GM23338 (cell line): ENCODE measurements around the gene MSL1.

Source experiments
- EZH2phosphoT487 ChIP-seq: fragments of 200-600 bp; sonication (generic); IDR thresholded peaks from one replicate; pipeline ENCODE4 v1.8.1; 2018; ENCODE audit warnings: antibody characterized with exemption; ENCODE audit not compliant: unreplicated experiment
- POLR2AphosphoS5 ChIP-seq: IDR thresholded peaks from 2 replicates; pipeline ENCODE4 v1.6.1; 2016; ENCODE audit warnings: antibody characterized with exemption, low read depth
- REST ChIP-seq: IDR thresholded peaks from one replicate; pipeline ENCODE4 v1.6.1; 2018; ENCODE audit warnings: antibody characterized with exemption; ENCODE audit not compliant: unreplicated experiment
- TF ChIP-seq, protein P1 (sequence below), 2 experiments: fragments of 200-600 bp in 1 of 2; sonication (generic) in 1 of 2; conservative IDR thresholded peaks; 2 replicates each; pipeline versions ENCODE4 v1.5.1 to v1.6.1; 2016 to 2017; ENCODE audit warnings: antibody characterized with exemption in 2 of 2, low read depth in 2 of 2, mild to moderate bottlenecking in 2 of 2, moderate library complexity in 1 of 2

- TF ChIP-seq POLR2AphosphoS5 (no peak), REST (no peak), EZH2phosphoT487 (no peak)
- TF ChIP-seq, protein P1, sequence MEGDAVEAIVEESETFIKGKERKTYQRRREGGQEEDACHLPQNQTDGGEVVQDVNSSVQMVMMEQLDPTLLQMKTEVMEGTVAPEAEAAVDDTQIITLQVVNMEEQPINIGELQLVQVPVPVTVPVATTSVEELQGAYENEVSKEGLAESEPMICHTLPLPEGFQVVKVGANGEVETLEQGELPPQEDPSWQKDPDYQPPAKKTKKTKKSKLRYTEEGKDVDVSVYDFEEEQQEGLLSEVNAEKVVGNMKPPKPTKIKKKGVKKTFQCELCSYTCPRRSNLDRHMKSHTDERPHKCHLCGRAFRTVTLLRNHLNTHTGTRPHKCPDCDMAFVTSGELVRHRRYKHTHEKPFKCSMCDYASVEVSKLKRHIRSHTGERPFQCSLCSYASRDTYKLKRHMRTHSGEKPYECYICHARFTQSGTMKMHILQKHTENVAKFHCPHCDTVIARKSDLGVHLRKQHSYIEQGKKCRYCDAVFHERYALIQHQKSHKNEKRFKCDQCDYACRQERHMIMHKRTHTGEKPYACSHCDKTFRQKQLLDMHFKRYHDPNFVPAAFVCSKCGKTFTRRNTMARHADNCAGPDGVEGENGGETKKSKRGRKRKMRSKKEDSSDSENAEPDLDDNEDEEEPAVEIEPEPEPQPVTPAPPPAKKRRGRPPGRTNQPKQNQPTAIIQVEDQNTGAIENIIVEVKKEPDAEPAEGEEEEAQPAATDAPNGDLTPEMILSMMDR (conservative IDR thresholded peaks at IDR 0.05; ENCODE audit: low read depth in 2 of 2) = no peak
These were observed 2.7 kb downstream of the MSL1 start for GRCh38 chr17:40124279-40125141.
